ENCODE data around the gene CELF5. TPM values are rescaled to one million over a fixed set of nuclear protein-coding genes. Genes with fewer than 3 reads are reported as not detected.

The CELF5 gene
- total RNA-seq, 1 experiment from 2014 or later, result 1.2 TPM

DNA sequence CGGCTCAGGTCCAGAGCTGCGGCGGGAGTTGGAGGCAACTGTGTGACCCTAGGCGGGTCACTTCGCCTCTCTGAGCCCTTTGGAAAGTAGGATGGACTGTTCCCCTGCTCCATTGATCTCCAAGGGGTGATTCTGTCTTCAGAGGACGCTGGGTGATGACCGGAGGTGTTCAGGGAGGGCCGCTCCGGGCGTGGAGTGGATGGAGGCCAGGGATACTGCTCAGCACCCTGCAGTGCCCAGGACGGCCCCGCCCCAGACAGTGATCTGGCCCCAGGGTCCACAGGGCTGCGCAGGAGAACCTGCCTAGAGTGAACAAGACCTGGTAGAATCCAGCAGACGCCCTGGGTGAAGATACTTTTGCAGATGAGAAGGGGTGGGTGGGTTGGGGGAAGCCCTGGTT, 31.8 kb upstream of the CELF5 start:
- in situ Hi-C loops (cut with HindIII; ENCODE audit: low pct_unique_long_range_greater_than_20kb, low sequenced_read_pairs), result no loop called here
- no peaks in the 10 kb centered on the region for H3K36me3 ChIP-seq (ENCODE audit: control insufficient read depth, insufficient read depth, low read length)
- CTCF ChIA-PET, result no interaction called here

DNA sequence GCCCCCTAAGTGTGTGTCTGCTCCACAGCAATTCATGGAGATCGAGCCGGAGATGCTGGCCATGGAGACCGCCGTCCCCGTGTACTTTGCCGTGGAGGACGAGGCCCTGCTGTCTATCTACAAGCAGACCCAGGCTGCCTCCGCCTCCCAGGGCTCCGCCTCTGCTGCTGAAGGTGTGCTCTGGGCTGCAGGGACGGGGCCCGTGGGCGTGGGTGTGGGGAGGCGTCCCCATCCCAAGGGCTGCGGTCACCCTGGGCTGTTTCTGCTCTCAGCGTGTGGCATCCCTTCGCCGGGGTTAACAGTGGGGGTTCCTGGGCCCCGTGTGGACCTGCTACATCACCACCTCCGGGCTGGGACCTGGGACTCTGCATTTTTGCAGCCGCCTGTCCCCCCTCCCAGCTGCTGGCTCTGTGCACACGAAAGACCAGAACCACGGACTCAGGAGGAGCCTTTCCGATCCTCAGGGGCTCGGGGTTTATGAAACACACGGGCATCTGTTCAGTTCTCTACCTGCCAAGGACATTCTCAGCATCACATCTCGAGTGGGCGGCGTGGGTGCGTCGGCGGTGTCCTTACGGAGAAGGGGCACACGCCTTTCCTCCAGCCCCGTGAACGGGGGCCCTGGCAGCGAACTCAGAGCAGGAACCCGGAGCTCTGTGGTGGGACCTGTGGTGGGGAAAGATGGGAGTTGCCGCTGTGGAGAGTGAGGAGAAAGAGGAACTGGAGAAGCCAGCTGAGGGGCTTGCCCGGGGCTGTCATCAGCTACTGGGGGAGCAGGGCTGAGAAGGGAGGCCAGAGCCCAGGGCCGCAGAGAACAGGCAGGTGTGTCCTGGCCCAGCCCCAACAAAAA, 31.0 kb upstream of the CELF5 start:
- H3K27me3 ChIP-seq (ENCODE audit: control insufficient read depth, insufficient read depth, low read length), result no peaks in the 10 kb centered on the region
- DNase-seq (ENCODE audit: low read depth, low spot score), result no peak
- H3K27ac ChIP-seq (ENCODE audit: low read length), result no peak overlapping the region
- TF ChIP-seq, protein P1, sequence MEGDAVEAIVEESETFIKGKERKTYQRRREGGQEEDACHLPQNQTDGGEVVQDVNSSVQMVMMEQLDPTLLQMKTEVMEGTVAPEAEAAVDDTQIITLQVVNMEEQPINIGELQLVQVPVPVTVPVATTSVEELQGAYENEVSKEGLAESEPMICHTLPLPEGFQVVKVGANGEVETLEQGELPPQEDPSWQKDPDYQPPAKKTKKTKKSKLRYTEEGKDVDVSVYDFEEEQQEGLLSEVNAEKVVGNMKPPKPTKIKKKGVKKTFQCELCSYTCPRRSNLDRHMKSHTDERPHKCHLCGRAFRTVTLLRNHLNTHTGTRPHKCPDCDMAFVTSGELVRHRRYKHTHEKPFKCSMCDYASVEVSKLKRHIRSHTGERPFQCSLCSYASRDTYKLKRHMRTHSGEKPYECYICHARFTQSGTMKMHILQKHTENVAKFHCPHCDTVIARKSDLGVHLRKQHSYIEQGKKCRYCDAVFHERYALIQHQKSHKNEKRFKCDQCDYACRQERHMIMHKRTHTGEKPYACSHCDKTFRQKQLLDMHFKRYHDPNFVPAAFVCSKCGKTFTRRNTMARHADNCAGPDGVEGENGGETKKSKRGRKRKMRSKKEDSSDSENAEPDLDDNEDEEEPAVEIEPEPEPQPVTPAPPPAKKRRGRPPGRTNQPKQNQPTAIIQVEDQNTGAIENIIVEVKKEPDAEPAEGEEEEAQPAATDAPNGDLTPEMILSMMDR (IDR thresholded peaks at IDR 0.05), result no peak
- no peak for TF ChIP-seq POLR2AphosphoS5 (IDR thresholded peaks at IDR 0.05; ENCODE audit: low read depth, low read length)
- no peak for TF ChIP-seq REST (IDR thresholded peaks at IDR 0.05; ENCODE audit: insufficient read depth in 1 of 2, low read depth in 2 of 2, low read length in 1 of 2)
- no peak for TF ChIP-seq TCF7L2 (IDR thresholded peaks at IDR 0.05; ENCODE audit: low read depth, low read length)
- no peak for TF ChIP-seq SIN3A (IDR thresholded peaks at IDR 0.05; ENCODE audit: borderline replicate concordance, insufficient read depth, low read depth, low read length)
- intact Hi-C loops (cut with micrococcal nuclease; ENCODE audit: unreplicated experiment) (no loop called here), in situ Hi-C loops (cut with HindIII; ENCODE audit: low pct_unique_long_range_greater_than_20kb, low sequenced_read_pairs) (no loop called here)
- BruUV-seq (replicated peaks), result TSS peak; percentile 54
- ChIA-PET CTCF (no interaction called here), POLR2A (no interaction called here)
- H3K36me3 ChIP-seq (ENCODE audit: control insufficient read depth, insufficient read depth, low read length), result no peaks in the 10 kb centered on the region
- no peak overlapping the region for H3K4me3 ChIP-seq (ENCODE audit: low read depth in 2 of 2, low read length in 2 of 2)
- no peaks in the 10 kb centered on the region for H3K9me3 ChIP-seq (ENCODE audit: control insufficient read depth, insufficient read depth, low read depth, low read length)
- no peak for ATAC-seq
- H3K4me1 ChIP-seq (ENCODE audit: control insufficient read depth, insufficient read depth, low read length), result no peaks in the 10 kb centered on the region

More for the DNA sequence above, 31.8 kb upstream of the CELF5 start:
- no TSS peak for BruUV-seq (replicated peaks)
- no peak for DNase-seq (ENCODE audit: low read depth, low spot score)
- H3K4me1 ChIP-seq (ENCODE audit: control insufficient read depth, insufficient read depth, low read length), result no peaks in the 10 kb centered on the region
- no peak overlapping the region for H3K4me3 ChIP-seq (ENCODE audit: low read depth in 2 of 2, low read length in 2 of 2)
- POLR2A ChIA-PET, result no interaction called here
- H3K27ac ChIP-seq (ENCODE audit: low read length), result no peak overlapping the region
- H3K27me3 ChIP-seq (ENCODE audit: control insufficient read depth, insufficient read depth, low read length), result no peaks in the 10 kb centered on the region
- H3K9me3 ChIP-seq (ENCODE audit: control insufficient read depth, insufficient read depth, low read depth, low read length), result no peaks in the 10 kb centered on the region
- TF ChIP-seq, protein P1 (IDR thresholded peaks at IDR 0.05), result no peak
- TF ChIP-seq POLR2AphosphoS5 (IDR thresholded peaks at IDR 0.05; ENCODE audit: low read depth, low read length) (no peak), REST (IDR thresholded peaks at IDR 0.05; ENCODE audit: insufficient read depth in 1 of 2, low read depth in 2 of 2, low read length in 1 of 2) (no peak), SIN3A (IDR thresholded peaks at IDR 0.05; ENCODE audit: borderline replicate concordance, insufficient read depth, low read depth, low read length) (no peak), TCF7L2 (IDR thresholded peaks at IDR 0.05; ENCODE audit: low read depth, low read length) (no peak)
- no peak for ATAC-seq
- intact Hi-C loops (cut with micrococcal nuclease; ENCODE audit: unreplicated experiment), result no loop called here
